Retinal pigment epithelial cell (primary cell): ENCODE measurements around the gene CBR1.
"Not testable (repeated sequence)": the region's sequence is repeated elsewhere in the genome, so short reads cannot be mapped to it uniquely, and the experiment has no call there.

Experiments
- DNase-seq: peaks from one replicate; pipeline ENCODE4 v3.0.0-alpha.2; 2010; ENCODE audit warnings: low read depth
- H3K4me3 ChIP-seq: 2 replicates; pipeline ENCODE4 v1.5.1; 2011; ENCODE audit warnings: mild to moderate bottlenecking, low read length, control low read depth, moderate library complexity
- TF ChIP-seq, protein P1 (sequence below): conservative IDR thresholded peaks from 2 replicates; pipeline ENCODE4 v1.5.1; 2011; ENCODE audit warnings: low read depth, low read length, control low read depth, inconsistent platforms

The CBR1 gene

DNA sequence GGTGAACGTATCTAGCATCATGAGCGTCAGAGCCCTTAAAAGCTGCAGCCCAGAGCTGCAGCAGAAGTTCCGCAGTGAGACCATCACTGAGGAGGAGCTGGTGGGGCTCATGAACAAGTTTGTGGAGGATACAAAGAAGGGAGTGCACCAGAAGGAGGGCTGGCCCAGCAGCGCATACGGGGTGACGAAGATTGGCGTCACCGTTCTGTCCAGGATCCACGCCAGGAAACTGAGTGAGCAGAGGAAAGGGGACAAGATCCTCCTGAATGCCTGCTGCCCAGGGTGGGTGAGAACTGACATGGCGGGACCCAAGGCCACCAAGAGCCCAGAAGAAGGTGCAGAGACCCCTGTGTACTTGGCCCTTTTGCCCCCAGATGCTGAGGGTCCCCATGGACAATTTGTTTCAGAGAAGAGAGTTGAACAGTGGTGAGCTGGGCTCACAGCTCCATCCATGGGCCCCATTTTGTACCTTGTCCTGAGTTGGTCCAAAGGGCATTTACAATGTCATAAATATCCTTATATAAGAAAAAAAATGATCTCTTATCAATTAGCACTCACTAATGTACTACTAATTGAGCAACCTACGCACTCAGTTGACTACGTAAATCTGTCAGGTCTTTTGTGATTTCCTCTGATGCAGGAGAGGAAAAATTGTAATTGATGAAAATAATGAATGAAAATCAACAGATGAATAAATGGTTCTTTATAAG, 2.8 kb downstream of the CBR1 start:
- no peak overlapping the region for H3K4me3 ChIP-seq
- TF ChIP-seq, protein P1, sequence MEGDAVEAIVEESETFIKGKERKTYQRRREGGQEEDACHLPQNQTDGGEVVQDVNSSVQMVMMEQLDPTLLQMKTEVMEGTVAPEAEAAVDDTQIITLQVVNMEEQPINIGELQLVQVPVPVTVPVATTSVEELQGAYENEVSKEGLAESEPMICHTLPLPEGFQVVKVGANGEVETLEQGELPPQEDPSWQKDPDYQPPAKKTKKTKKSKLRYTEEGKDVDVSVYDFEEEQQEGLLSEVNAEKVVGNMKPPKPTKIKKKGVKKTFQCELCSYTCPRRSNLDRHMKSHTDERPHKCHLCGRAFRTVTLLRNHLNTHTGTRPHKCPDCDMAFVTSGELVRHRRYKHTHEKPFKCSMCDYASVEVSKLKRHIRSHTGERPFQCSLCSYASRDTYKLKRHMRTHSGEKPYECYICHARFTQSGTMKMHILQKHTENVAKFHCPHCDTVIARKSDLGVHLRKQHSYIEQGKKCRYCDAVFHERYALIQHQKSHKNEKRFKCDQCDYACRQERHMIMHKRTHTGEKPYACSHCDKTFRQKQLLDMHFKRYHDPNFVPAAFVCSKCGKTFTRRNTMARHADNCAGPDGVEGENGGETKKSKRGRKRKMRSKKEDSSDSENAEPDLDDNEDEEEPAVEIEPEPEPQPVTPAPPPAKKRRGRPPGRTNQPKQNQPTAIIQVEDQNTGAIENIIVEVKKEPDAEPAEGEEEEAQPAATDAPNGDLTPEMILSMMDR = no peak
- no peak for DNase-seq

DNA sequence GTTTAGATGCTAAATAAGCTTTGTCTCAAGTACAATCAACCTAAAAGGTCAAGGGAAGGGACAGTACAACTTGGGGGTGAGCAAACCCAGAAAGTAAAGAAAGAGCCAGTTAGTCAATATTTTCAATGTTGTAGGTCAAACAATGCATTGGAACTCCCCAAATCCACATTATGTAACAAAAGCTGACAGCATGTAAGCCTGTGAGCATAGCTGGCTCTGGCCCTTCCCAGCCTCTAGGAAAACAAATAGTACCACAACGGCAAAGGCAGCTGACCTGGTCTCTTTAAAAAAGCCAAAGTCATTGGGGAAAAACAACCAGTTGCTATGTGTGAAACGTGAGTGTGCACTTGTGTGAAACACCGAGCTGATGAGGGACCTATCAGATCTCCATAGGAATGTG, 3.4 kb downstream of the CBR1 start:
- TF ChIP-seq, protein P1 = no peak
- no peak overlapping the region for H3K4me3 ChIP-seq
- no peak for DNase-seq

DNA sequence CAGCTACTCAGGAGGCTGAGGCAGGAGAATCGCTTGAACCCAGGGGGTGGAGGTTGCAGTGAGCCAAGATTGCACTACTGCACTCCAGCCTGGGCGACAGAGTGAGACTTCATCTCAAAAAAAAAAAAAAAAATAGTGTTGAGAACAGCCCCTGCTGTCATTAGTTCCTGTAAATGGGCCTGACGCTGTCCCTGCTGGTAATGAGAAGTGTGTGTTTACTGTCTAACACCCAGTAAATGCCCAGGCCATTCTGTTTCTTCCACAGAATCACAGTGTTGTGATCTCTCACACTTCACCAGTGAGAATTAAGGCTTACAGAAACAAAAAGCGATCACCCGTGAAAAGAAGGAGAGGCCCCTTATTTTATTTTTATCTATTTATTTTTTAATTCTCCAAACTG, 4.1 kb downstream of the CBR1 start:
- DNase-seq, H3K4me3 ChIP-seq: not testable (repeated sequence)

DNA sequence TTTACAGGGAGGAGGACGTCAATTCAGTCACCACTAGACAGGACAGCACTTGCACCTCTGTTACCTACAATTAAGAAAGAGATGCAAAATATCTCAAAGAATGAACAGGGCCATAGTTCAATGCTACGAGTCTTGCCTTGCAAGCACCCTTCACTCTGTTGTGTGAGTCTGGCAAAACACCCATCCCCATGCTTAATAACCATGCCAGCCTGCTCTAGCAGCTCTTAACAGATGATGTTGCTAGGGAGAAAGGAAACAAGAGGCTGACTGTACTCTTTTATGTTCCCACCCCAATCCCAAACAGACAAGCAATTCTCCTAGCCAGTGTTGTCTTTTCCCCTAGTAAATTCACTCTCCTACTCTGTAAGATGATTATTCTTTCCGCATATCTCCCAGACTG, 5.3 kb downstream of the CBR1 start:
- H3K4me3 ChIP-seq = no peak overlapping the region
- TF ChIP-seq, protein P1 = no peak
- DNase-seq = no peak

DNA sequence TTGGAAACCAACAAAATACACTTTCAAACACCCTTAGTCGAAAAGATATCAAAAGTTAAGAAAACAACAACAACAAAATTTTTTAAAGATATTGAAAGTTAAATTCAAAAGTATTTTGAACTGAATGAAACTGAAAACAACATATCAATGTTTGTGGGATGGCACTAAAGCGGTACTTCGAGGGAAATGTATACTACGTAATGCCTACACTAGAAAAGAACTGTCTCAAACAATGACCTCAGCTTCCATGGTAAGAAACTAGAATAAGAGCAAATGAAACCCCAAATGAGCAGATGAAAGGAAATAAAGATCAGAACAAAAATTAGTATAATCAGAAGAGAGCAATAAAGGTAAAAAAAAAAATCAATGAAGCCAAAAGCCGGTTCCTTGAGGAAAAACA, 6.1 kb downstream of the CBR1 start:
- TF ChIP-seq, protein P1 = no peak
- no peak overlapping the region for H3K4me3 ChIP-seq
- DNase-seq = no peak

DNA sequence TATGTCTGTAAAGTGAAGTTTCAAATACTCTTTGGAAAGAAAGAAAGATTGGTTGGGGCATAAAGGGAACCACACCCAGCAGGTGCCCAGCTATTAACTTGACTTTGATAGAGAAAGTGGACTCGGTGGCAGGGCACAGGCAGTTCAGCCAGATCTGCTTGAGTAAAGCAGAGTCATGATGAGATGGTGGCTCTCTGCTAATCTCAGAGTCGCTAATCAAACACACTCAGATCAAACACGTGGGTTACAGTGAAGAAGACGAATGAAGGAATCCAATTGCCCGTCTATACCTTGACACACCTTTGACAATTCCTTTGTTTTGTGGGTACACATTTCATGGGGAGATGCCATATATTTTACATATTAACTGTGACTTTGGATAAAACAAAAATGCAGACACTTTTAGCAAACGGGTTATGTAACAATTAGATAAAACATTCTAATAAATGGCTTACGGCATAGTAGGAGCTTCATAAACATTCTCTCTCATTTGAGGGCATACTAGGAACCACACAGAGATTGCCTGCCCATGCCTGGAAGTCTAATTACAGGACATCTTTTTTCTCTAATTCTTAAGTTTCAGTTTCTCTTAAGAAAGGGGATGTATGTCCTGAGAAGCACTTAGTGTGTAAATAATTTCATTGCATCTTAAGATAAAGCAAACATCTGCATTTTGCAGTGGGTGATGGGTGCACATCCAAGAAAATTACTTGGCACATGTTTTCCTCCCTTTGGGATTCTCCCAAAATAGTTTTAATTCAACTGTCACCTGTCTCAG, 7.2 kb downstream of the CBR1 start:
- DNase-seq = no peak
- TF ChIP-seq, protein P1 = no peak
- H3K4me3 ChIP-seq = no peak overlapping the region

DNA sequence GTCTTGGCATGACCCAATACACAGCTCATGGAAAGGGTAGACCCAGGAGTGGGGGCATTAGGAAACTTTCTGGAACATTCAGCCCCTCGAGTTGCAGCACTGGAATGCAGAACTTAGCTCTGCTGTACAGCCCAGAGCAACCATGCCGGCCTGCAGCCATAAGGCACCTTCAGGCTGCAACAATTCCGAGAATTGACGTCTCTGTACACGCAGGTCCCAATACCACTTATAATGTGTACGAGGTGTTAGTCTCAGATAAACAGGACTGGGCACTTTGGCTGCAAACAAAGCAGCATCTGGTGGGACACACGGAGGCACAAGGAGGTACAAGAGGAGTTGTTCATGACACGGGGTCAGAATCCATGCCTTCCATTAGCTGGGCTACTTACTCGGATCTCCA, 7.9 kb downstream of the CBR1 start:
- TF ChIP-seq, protein P1 = no peak
- no peak for DNase-seq
- no peak overlapping the region for H3K4me3 ChIP-seq
